HG02943 (cell line): ENCODE data around the gene SWI5.

Experiments used
- ATAC-seq: cut with Tn5 transposase; IDR thresholded peaks from one replicate; pipeline ENCODE4 v1.9.1; 2021; ENCODE audit warnings: mild to moderate bottlenecking, low read depth, moderate library complexity; ENCODE audit not compliant: unreplicated experiment

SWI5 gene

DNA sequence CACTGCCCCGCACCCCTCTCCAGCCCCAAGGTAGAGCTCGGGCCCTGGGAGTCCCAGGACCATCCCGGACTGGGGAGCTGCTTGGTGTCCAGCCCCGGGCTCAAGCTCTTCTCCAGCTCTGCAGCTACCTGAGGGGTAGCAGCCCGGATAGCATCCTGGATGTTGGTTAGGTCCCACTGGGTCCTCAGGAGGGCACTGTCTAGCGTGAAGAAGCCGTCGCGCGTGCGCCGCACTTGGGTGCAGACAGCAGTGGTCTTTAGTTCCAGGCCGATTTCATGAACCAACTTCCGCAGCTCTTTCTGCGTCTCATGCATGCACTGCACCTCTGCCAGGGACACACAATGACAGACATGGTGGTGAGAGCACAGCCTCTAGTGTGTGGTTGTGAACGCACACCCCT lies 33.5 kb downstream of the SWI5 start:
- no peak for ATAC-seq

DNA sequence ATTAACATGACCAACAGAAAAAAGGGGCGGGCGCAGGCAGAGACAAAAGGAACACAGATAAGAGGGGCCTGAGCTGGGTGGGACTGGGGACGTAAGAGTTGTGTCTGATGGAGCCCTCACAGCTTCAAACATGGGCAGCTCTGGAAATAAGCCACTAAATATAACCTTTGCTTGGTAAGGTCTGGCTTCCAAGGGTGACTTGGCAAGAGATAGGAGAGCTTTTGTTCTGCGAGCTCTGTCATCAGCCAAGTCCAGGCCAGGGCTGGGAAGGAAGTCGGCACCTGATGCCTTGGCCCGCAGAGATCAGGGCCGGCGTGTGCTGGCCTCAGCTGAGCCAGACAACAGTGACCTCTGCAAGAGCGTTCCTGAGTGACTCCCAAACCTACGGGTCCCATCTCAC lies 34.4 kb downstream of the SWI5 start:
- no peak for ATAC-seq

DNA sequence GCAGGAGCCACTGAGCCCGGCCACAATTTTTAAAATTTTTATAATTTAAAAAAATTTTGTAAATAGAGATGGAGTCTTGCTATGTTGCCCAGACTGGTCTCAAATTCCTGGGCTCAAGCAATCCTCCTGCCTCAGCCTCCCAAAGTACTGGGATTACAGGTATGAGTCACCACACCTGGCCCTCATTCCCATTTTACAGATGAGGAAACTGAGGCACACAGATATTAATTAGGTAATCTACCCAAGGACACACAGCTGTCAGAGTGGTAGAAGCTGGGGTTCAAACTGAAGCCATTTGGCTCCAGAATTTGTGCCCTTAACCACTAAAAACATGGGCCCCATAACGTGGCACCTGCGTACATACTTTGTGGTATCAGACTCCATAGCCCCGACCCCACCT lies 38.6 kb downstream of the SWI5 start:
- no peak for ATAC-seq

DNA sequence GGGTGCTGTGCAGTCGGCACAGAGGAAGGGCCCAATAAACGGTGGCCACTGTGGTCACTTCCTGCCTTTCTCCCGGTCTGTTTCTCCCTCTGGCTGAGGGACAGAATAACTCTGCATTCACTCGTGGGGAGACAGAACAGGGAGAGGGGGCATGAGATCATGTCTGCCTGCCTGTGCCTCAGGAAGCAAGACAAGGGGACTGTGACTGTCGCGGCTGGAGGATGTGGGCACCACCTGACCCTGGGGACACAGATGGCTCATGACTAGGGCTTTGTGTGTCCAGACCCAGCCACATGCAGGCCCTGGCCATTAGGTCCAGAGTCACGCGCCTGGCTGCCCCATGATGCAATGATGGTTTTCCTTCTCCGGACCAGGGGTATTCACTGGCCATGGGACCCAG lies 40.3 kb downstream of the SWI5 start:
- no peak for ATAC-seq

DNA sequence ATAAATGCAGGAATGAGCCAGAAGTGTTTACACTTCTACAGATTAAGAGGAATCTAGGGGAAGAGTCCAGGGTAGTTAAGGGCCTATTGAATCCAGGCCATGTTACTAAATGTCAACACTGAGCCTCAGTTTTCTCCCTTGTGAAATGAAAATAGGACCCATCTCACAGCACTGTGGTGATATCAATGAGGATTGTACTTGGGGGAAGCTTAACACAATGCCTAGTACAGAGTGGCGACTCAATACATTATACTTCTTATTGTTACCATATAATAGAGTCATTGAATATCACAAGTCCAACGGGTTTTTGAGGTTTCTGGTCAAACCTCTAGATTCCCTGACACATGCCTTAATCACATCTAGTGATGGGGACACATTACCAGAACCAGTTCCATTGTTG lies 41.6 kb downstream of the SWI5 start:
- no peak for ATAC-seq

DNA sequence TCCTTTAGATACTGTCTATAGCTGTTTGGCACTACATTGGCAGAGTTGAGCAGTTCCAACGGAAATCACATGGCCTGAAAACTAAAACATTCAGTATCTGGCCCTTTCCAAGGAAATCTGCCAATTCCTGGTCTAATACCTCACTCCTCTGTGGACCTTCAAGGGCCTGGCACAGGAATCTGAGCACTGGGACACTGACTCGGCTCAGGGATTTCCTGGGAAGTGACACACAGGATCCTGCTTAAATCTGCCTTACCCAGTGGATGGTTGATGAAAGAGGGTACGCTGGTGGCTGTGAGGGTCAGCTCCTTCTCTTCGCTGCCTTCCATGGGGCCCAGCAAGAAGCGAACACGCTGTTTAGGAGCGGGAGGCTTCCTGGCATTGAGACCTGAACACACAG lies 45.3 kb downstream of the SWI5 start:
- no peak for ATAC-seq

DNA sequence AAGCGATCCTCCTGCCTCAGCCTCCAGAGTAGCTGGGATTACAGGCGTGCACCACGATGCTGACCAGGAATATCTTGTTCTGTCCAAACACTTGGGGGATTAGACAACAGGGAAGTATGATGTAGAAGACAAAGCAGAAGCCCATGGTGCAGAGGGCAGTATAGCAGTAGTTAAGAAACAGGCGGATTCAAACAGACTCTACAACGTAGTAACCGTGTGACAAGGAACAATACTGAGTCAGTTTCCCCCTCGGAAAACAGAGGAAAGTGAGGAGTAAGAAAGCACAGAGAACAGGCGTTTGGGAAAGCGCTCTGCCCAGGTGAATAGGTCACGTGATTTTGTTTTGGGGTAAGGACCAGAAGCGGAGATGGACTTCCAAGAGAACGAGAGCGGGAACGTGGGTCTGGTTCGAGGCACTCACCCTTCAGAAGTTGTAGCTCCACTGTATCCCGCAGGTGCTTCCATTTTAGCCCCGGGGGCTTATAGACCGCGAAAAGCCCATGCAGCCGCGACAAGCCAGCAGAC lies 45.9 kb downstream of the SWI5 start:
- peak; percentile 5 for ATAC-seq

DNA sequence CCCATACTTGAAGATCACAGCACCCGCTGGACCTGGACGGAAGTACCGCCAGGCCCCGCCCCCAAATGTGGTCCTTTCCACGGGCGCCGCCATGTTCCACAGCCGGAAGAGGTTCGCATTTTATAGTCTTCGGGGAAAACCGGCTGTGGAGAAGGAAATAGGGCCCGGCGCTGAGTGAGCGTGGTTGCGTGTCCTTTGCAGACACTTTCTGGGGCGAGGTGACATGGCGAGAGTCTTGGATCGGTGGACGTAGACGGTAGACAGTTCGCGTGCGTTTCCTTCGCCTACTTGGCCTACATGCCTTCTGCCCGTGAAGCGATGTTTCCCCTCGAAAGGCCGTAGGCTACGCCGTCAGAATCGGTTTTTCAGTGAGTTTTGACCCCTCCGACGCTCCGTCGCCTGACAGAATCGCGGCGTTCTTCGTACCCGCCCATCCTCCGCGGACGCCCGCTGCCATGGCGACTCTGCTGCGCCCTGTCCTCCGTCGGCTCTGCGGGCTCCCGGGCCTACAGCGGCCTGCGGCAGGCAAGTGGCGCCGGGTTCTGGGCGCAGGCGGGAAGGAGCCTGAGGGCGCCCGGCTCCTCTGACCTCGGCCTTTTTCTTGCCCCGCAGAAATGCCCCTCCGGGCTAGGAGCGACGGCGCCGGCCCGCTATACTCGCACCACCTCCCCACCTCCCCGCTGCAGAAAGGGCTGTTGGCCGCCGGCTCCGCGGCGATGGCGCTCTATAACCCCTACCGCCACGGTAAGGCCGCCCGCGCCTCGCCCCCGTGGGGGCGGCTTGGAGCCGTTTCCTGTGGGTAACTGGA lies 46.5 kb downstream of the SWI5 start, which contains the start of the genes COQ4 and TRUB2:
TSS of gene COQ4 (plus strand) at position 436 of the 808 bp plus-strand sequence. CDS start at position 456, 20 bp downstream.
TSS of gene TRUB2 (minus strand) at position 44 of the 808 bp plus-strand sequence. CDS start at position 5, 39 bp downstream.
- peak; percentile 74 for ATAC-seq

DNA sequence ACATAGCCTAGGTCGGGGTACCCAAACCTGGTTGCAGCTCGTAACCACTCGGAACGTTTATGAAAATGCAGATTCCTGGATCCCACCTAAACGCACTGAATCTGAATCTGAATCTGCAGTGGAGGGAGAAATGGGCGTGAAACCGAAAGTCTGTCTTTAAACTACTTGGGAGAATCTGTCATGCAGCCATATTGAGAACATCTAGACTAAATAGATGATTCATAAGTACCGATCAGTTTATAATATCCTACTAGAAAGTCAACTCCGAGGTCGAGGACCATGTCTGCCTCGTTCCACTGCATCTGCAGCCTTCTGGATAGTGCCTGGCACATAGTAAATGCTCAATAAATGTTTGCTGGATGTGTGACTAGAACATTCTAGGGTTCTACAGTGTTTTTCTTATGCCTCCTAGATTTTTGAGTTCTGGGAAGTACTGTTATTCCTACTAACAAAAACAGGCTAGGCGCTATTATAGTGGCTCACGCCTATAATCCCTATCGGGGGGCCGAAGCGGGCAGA lies 47.2 kb downstream of the SWI5 start:
- no peak for ATAC-seq

DNA sequence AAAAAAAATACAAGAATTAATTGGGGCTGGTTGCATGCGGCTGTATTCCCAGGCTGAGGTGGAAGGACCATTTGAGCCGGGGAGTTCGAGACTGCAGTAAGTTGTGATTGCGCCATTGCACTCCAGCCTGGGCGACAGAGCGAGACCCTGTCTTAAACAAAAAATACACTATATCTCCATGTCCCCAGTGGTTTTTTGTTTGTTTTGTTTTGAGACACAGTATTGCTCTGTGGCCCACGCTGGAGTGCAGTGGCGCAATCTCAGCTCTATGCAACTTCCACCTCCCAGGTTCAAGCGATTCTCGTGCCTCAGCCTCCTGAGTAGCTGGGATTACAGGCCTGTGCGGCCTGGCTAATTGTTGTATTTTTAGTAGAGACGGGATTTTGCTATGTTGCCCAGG lies 47.7 kb downstream of the SWI5 start:
- no peak for ATAC-seq

DNA sequence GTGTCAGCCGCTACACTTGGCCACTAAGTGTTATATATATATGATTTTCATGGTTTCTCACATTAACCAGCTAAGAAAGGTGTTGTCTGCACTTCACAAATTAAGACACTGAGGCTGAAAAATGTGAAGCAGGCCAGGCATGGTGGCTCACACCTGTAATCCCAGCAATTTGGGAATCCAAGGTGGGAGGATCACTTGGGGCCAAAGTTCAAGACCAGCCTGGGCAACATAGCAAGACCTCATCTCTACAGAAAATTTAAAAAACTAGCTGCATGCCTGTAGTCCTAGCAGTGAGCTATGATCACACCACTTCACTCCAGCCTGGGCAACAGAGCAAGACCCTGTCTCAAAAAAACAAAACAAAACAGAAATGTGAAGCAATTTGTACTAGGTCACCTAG lies 48.3 kb downstream of the SWI5 start:
- no peak for ATAC-seq

DNA sequence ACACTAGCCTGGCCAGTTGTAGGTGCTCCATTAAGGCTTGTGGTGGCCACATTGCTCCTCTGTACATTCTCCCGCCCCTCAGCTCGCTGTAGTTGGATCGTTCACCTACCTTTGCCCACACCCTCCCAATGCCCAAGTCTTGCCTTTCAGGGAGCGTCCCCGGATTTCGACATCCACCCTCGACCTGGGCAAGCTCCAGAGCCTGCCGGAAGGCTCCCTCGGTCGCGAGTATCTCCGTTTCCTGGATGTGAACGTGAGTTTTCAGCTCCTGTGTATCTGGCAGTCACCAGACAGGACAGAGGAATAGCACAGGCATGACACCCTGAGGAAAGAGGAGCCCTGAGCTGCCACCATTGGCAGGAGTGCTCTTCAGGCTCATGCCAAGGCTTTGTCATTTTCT lies 49.6 kb downstream of the SWI5 start:
- ATAC-seq = no peak

DNA sequence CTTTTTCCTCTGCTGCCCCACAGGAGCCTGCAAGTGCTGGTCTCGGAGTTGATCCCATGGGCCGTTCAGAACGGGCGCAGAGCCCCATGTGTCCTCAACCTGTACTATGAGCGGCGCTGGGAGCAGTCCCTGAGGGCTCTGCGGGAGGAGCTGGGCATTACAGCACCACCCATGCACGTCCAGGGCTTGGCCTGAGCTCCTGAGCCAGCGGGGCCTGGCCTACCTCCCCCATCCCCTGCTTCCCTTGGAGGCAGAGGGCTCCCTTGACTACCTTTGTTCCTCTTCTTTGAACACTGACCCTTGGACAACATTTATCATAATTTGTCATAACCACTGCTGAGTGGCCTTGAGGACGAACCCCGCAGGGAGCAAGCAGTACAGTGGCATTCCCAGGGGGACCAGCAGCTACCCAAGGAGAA lies 57.4 kb downstream of the SWI5 start:
- no peak for ATAC-seq

DNA sequence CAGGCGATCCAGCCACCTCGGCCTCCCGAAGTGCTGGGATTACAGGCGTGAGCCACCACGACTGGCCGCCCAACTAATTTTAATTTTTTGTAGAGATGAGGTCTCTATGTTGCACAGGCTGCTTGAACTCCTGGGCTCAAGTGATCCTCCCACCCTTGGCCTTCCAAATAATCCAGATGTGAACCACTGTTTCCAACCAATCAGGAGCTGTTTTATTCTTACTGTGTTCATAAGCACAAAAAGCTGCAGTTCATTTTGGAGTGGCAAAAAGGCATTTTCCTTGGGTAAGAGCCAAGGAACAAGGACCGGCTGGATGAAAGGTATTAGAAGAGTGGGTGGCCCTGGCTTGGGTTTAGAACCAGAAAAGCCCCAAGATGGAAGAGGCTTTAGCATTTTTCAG lies 59.1 kb downstream of the SWI5 start:
- ATAC-seq = no peak

DNA sequence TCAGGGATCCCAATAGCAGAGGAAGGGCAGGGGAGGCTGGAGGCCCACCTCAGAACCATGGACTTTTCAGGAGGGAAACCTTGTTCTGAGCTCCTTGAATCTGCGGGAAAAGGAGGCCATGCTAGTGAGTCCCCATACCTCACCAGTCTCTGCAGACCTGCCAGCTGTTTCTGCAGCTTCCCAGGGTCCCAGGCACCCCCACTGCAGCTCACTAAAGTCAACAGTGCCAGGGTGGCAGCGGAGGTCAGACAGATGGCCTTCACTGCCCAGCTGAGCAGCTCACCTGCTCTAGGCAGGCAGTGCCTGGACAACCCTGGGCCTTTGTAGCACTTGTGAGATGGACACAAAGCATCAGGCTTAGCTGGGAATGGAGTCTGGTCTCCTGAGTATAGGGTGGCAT lies 59.8 kb downstream of the SWI5 start:
- ATAC-seq = no peak

DNA sequence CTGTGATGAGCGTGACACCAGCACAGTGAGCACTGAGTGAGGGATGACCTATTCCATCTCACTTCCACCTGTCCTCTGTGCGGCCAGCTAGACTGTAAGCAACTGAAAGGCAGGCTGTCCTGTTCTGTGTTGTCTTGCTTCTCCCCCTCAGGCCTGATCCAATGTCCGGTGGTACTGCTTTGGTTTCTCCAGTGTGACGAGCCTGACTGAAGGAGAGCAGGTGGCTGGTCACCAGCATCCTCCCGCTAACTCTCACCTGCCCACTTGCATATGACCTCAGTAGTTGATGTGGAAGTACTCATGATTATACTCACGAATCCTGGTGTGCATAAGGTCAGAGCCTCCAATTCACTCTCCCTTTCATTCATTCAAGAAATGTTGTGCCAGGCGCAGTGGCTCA lies 61.9 kb downstream of the SWI5 start:
- ATAC-seq = no peak
